Activated T-cell treated with anti-CD3 and anti-CD28 coated beads, Interleukin-2, amount 50 U/mL, for 24 hours (primary cell): ENCODE results near the gene SFMBT1.

Source experiments
- DNase-seq: peaks from one replicate; pipeline ENCODE4 v3.0.0-alpha.2; 2020
- H3K27ac Mint-ChIP-seq: 2 replicates; pipeline ENCODE4 v1.8.0; 2020; ENCODE audit warnings: mild to moderate bottlenecking, mixed read lengths
- H3K27me3 Mint-ChIP-seq: 2 replicates; pipeline ENCODE4 v1.8.0; 2020; ENCODE audit warnings: mixed read lengths
- H3K36me3 Mint-ChIP-seq: 2 replicates; pipeline ENCODE4 v1.8.0; 2020; ENCODE audit warnings: low read depth, mixed read lengths
- H3K4me1 Mint-ChIP-seq: 2 replicates; pipeline ENCODE4 v1.8.0; 2020; ENCODE audit warnings: low read depth, mixed read lengths
- H3K4me3 Mint-ChIP-seq: 2 replicates; pipeline ENCODE4 v1.8.0; 2020; ENCODE audit warnings: mild to moderate bottlenecking, moderate library complexity, mixed read lengths
- H3K9me3 Mint-ChIP-seq: 2 replicates; pipeline ENCODE4 v1.8.0; 2020; ENCODE audit warnings: mixed read lengths

The SFMBT1 gene

DNA sequence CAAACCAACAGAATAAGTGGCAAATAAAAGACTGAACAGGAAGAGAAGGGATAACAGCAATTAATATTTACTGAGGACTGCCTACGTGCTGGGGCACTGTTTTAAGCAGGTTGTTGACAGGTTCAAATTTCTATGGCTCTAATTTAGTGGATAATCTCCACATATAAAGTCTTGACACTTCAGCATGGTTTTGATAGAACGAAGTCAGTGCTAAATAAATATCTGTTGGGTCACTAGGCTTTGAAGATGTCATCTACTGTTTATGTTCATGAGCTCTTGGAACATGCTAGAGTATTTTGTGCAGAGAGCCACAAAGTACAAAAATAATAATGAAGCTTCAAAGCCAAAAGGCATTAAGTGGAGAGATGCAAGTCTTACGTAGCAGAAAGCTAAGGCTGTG is 74.0 kb downstream of the SFMBT1 start:
- Mint-ChIP-seq H3K4me1 (peaks cover 21% of the 10 kb centered on the region), H3K4me3 (no peak overlapping the region), H3K27ac (no peak overlapping the region), H3K9me3 (no peaks in the 10 kb centered on the region), H3K36me3 (peaks cover 22% of the 10 kb centered on the region), H3K27me3 (no peaks in the 10 kb centered on the region)
- no peak for DNase-seq

- Mint-ChIP-seq H3K36me3 (peaks cover 40% of the 10 kb centered on the region), H3K27me3 (no peaks in the 10 kb centered on the region), H3K4me1 (peaks cover 7% of the 10 kb centered on the region), H3K4me3 (no peak overlapping the region), H3K9me3 (no peaks in the 10 kb centered on the region), H3K27ac (no peak overlapping the region)
- no peak for DNase-seq
Measured at GRCh38 chr3:52967398-52967797, 78.5 kb downstream of the SFMBT1 start.

DNA sequence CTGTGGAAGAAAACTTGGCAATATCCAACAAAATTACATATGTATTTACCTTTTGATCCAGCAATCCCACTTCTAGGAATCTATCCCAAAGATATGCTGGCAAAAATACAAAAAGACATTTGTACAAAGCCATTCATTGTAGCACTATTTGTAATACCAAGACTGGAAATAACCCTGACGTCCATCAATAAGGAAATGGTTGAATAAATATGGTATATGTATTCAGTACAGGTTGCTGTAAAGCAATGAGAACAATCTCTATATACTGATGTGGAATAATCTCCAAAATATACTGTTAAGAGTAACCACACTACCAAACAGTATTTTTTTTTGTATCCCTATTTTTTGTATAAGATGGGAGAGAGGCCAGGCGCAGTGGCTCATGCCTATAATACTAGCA is 83.7 kb downstream of the SFMBT1 start:
- Mint-ChIP-seq H3K4me1 (peaks cover 11% of the 10 kb centered on the region), H3K36me3 (peaks cover 36% of the 10 kb centered on the region), H3K27me3 (no peaks in the 10 kb centered on the region), H3K9me3 (no peaks in the 10 kb centered on the region), H3K27ac (no peak overlapping the region), H3K4me3 (no peak overlapping the region)
- DNase-seq, result no peak

DNA sequence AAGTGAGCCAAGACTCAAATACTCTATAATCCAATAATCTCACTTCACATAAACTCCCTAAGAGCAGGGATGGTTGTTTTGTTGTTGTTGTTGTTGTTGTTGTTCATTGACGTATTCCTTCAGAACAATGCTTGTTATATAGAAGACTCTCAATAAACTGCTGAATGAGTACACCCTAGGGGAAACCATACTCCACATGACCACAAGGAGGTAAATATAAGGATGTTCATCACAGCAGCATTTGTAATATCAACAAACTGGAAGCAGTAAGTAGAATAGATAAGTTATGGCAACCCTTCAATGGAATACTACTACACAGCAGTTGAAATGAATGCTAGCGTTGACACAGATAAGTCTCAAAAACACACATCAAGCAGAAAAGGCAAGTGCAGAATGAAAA is 86.1 kb downstream of the SFMBT1 start:
- peaks cover 29% of the 10 kb centered on the region for H3K36me3 Mint-ChIP-seq
- DNase-seq, result no peak
- no peak overlapping the region for H3K4me3 Mint-ChIP-seq
- no peaks in the 10 kb centered on the region for H3K27me3 Mint-ChIP-seq
- H3K4me1 Mint-ChIP-seq, result peaks cover 22% of the 10 kb centered on the region
- H3K9me3 Mint-ChIP-seq, result no peaks in the 10 kb centered on the region
- H3K27ac Mint-ChIP-seq, result no peak overlapping the region

GRCh38 chr3:52939600-52939999 is 106.3 kb downstream of the SFMBT1 start:
- Mint-ChIP-seq H3K4me3 (no peak overlapping the region), H3K9me3 (no peaks in the 10 kb centered on the region), H3K27ac (peak overlapping the region; percentile 22), H3K4me1 (peaks cover 10% of the 10 kb centered on the region), H3K36me3 (peaks cover 36% of the 10 kb centered on the region), H3K27me3 (no peaks in the 10 kb centered on the region)
- no peak for DNase-seq

DNA sequence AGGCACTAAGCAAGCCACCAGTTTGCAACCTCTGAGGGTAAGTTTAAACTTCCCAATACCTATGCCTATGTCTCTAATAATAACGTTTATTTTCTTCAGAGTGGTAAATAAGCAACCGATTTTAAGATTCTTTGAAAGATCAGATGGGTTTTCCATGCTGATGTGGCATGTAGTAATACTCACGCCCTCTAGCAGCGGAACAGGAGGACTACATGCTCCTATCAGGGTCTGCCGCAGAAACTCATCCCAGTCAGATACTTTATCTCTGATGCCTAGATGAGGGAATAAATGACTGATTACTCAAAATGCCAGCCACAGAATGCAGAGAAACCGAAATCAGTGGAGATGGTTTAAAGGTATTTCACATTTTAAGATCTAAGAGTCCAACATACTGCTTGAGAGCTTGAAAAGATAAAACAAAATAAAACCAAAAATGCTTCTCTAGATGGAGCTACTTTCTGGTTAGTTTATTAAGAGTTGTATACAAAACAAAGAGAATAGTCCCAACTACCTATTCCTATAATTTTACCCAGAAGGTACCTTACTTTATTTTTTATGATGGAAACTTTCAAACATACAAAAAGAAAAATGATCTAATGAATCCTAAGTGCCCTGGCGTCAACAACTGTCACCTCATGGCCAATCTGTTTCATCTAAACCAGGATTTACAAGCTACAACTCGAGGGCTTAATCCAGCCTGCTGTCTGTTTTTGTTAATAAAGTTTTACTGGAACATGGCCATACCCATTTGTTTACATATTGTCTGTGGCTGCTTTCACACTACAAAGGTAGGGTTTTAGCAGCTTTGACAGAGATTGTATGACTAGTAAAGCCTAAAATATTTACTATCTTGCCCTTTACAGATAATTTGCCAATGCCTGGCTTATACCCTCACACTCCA is 111.0 kb downstream of the SFMBT1 start:
- H3K4me1 Mint-ChIP-seq, result peaks cover 16% of the 10 kb centered on the region
- H3K9me3 Mint-ChIP-seq, result no peaks in the 10 kb centered on the region
- H3K4me3 Mint-ChIP-seq, result no peak overlapping the region
- DNase-seq, result peak; percentile 37
- peak overlapping the region; percentile 7 for H3K27ac Mint-ChIP-seq
- H3K36me3 Mint-ChIP-seq, result peaks cover 53% of the 10 kb centered on the region
- no peaks in the 10 kb centered on the region for H3K27me3 Mint-ChIP-seq

DNA sequence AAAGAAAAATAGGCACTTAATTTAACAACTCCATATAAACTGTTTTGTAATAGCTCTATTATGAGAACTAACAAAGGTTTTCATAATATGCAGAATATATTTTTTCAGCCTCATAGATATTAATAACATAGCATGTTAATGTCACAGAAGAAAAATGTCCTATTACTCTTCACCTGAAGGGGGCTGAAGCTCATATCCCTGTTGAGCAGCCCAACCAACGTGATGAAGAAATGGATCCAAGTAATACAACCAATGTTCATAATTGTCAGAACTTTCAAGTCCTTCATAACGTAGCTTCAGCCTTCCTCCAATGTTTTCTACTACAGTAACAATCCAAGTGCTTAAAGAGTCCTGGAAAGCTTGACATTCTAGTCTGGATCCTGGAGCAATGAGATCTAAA is 114.0 kb downstream of the SFMBT1 start:
- Mint-ChIP-seq H3K36me3 (peaks cover 65% of the 10 kb centered on the region), H3K27ac (no peak overlapping the region), H3K4me3 (no peak overlapping the region)

DNA sequence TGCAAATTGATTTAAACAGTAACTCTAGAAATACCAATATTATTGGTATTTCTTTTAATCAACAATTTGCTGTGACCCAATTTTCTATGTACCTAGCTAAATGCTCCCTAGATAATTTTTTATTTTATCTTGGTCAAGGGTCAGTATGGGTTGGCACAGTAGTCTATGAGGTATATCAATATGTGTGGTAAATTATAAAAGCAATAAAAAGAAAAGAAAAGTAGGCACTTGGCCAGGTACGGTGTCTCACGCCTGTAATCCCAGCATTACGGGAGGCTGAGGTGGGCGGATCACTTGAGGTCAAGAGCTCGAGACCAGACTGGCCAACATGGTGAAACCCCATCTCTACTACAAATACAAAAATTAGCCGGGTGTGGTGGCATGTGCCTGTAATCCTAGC is 114.5 kb downstream of the SFMBT1 start:
- Mint-ChIP-seq H3K4me3 (no peak overlapping the region), H3K4me1 (peaks cover 16% of the 10 kb centered on the region), H3K36me3 (peaks cover 70% of the 10 kb centered on the region), H3K9me3 (no peaks in the 10 kb centered on the region), H3K27ac (no peak overlapping the region), H3K27me3 (no peaks in the 10 kb centered on the region)
- DNase-seq, result no peak

More for the DNA sequence above, 114.0 kb downstream of the SFMBT1 start:
- H3K4me1 Mint-ChIP-seq, result peaks cover 16% of the 10 kb centered on the region
- H3K9me3 Mint-ChIP-seq, result no peaks in the 10 kb centered on the region
- DNase-seq, result no peak
- no peaks in the 10 kb centered on the region for H3K27me3 Mint-ChIP-seq

DNA sequence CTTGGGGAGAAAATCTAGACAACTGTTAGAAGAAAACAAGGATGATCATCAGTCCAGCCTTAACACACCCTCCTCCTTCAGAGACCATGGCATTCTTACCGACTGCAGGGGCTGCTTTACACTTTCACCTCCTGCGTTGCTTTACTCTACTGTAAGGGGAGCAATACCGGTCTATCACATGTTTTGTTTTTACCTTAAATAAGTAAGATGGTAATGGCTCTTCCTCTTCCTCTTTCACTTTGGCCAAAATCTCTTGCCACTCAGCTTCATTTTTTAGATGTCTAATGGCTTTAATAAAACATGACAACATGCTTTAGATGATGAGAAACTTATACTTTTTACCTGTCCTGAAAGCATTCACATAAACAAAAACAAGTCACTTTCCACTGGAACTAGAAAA is 115.1 kb downstream of the SFMBT1 start:
- Mint-ChIP-seq H3K36me3 (peaks cover 76% of the 10 kb centered on the region), H3K27me3 (no peaks in the 10 kb centered on the region), H3K4me3 (no peak overlapping the region), H3K4me1 (peaks cover 19% of the 10 kb centered on the region), H3K27ac (no peak overlapping the region), H3K9me3 (no peaks in the 10 kb centered on the region)
- no peak for DNase-seq

DNA sequence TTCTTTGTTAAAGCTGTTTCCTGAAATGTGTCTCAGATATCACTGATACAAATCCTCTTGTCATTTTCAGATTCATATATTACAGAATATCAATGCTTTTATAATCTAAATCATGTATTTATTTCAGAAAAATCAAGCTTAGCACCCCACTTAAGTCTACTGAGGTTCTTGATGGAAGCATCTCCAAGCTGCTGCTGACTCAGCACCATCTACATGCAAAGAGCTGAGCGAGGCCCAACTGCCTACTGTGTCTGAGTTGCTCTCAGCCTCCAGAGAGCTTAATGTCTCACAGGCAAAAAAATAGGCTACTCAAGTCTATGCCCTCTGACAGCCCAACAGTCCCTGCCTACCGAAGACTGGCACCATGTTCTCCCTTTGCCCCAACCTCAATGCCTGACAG is 119.3 kb downstream of the SFMBT1 start:
- Mint-ChIP-seq H3K27me3 (no peaks in the 10 kb centered on the region), H3K27ac (no peak overlapping the region), H3K9me3 (no peaks in the 10 kb centered on the region), H3K36me3 (peaks cover 91% of the 10 kb centered on the region), H3K4me1 (peaks cover 12% of the 10 kb centered on the region), H3K4me3 (no peak overlapping the region)
- no peak for DNase-seq

- Mint-ChIP-seq H3K27me3 (no peaks in the 10 kb centered on the region), H3K9me3 (no peaks in the 10 kb centered on the region), H3K27ac (peak overlapping the region; percentile 29), H3K36me3 (peaks cover 92% of the 10 kb centered on the region), H3K4me1 (peaks cover 12% of the 10 kb centered on the region), H3K4me3 (no peak overlapping the region)
- no peak for DNase-seq
Measured at GRCh38 chr3:52925405-52926313, 120.2 kb downstream of the SFMBT1 start.

- no peaks in the 10 kb centered on the region for H3K27me3 Mint-ChIP-seq
- no peak overlapping the region for H3K27ac Mint-ChIP-seq
- no peak for DNase-seq
- peaks cover 12% of the 10 kb centered on the region for H3K4me1 Mint-ChIP-seq
- peaks cover 93% of the 10 kb centered on the region for H3K36me3 Mint-ChIP-seq
- H3K4me3 Mint-ChIP-seq, result no peak overlapping the region
- H3K9me3 Mint-ChIP-seq, result no peaks in the 10 kb centered on the region
Measured at GRCh38 chr3:52923963-52924362, 121.9 kb downstream of the SFMBT1 start.

- Mint-ChIP-seq H3K36me3 (peaks cover 95% of the 10 kb centered on the region), H3K4me1 (peaks cover 9% of the 10 kb centered on the region), H3K27ac (peak overlapping the region; percentile 34), H3K4me3 (no peak overlapping the region), H3K27me3 (no peaks in the 10 kb centered on the region), H3K9me3 (no peaks in the 10 kb centered on the region)
- no peak for DNase-seq
Measured at GRCh38 chr3:52920841-52921240, 125.0 kb downstream of the SFMBT1 start.

- Mint-ChIP-seq H3K4me1 (peaks cover 6% of the 10 kb centered on the region), H3K4me3 (no peak overlapping the region), H3K9me3 (no peaks in the 10 kb centered on the region), H3K27me3 (no peaks in the 10 kb centered on the region), H3K27ac (no peak overlapping the region), H3K36me3 (peaks cover 94% of the 10 kb centered on the region)
- DNase-seq, result no peak
Measured at GRCh38 chr3:52917044-52917443, 128.8 kb downstream of the SFMBT1 start.

- Mint-ChIP-seq H3K4me1 (peaks cover 8% of the 10 kb centered on the region), H3K36me3 (peaks cover 91% of the 10 kb centered on the region), H3K27ac (no peak overlapping the region), H3K27me3 (no peaks in the 10 kb centered on the region), H3K9me3 (no peaks in the 10 kb centered on the region), H3K4me3 (no peak overlapping the region)
- DNase-seq, result no peak
Measured at GRCh38 chr3:52915294-52915693, 130.6 kb downstream of the SFMBT1 start.
